HepG2 (cell line): Measurements from ENCODE around the gene TLK1. TPM values are rescaled to one million over a fixed set of nuclear protein-coding genes. Genes with fewer than 3 reads are reported as not detected.

Source experiments
- AGO1 ChIP-seq: fragments of 200-400 bp; formaldehyde crosslinking; IDR thresholded peaks from 2 replicates; pipeline ENCODE4 v1.6.1; 2017; ENCODE audit warnings: mild to moderate bottlenecking, low read depth, low read length, moderate library complexity; ENCODE audit not compliant: poor library complexity, severe bottlenecking
- ATF2 ChIP-seq: sonication (generic); formaldehyde crosslinking; IDR thresholded peaks from 2 replicates; pipeline ENCODE4 v1.4.0; 2020; ENCODE audit warnings: missing genetic modification reagents
- CERS6 ChIP-seq: sonication (generic); formaldehyde crosslinking; IDR thresholded peaks from 2 replicates; pipeline ENCODE4 v1.5.0; 2020; ENCODE audit warnings: missing genetic modification reagents
- DR1 ChIP-seq: sonication (generic); formaldehyde crosslinking; IDR thresholded peaks from 2 replicates; pipeline ENCODE4 v1.8.0; 2021; ENCODE audit warnings: mild to moderate bottlenecking, missing genetic modification reagents, inconsistent platforms
- EED ChIP-seq: sonication (generic); formaldehyde crosslinking; IDR thresholded peaks from 2 replicates; pipeline ENCODE4 v1.5.0; 2020; ENCODE audit warnings: mild to moderate bottlenecking, missing genetic modification reagents
- FOXP1 ChIP-seq, 2 experiments: fragments of 450-650 bp in 1 of 2; IDR thresholded peaks; 2 replicates each; pipeline ENCODE4 v1.6.1; 2017 to 2018; ENCODE audit warnings: antibody characterized with exemption in 1 of 2
- GTF2F1 ChIP-seq: fragments of 150-350 bp; IDR thresholded peaks from 2 replicates; pipeline ENCODE4 v1.6.1; 2014; ENCODE audit warnings: low read length
- HBP1 ChIP-seq: IDR thresholded peaks from 2 replicates; pipeline ENCODE4 v1.6.1; 2016; ENCODE audit warnings: low read depth, control low read depth
- HES4 ChIP-seq: sonication (generic); formaldehyde crosslinking; IDR thresholded peaks from 2 replicates; pipeline ENCODE4 v1.9.0; 2021; ENCODE audit warnings: mild to moderate bottlenecking, missing genetic modification reagents, borderline replicate concordance
- IRF2 ChIP-seq: IDR thresholded peaks from 2 replicates; pipeline ENCODE4 v1.6.1; 2018; ENCODE audit warnings: missing genetic modification reagents, missing compliant biosample characterization
- IRF9 ChIP-seq: sonication (generic); formaldehyde crosslinking; IDR thresholded peaks from 2 replicates; pipeline ENCODE4 v1.8.0; 2022; ENCODE audit warnings: missing genetic modification reagents, mild to moderate bottlenecking, borderline replicate concordance
- KAT8 ChIP-seq: IDR thresholded peaks from 2 replicates; pipeline ENCODE4 v1.6.1; 2016; ENCODE audit warnings: missing genetic modification reagents, missing compliant biosample characterization
- MTA3 ChIP-seq: sonication (generic); formaldehyde crosslinking; IDR thresholded peaks from 2 replicates; pipeline ENCODE4 v1.4.0; 2020; ENCODE audit warnings: missing genetic modification reagents
- STAT5B ChIP-seq: sonication (generic); formaldehyde crosslinking; IDR thresholded peaks from 2 replicates; pipeline ENCODE4 v1.4.0; 2020; ENCODE audit warnings: missing genetic modification reagents
- TFAP4 ChIP-seq: sonication (generic); IDR thresholded peaks from 2 replicates; pipeline ENCODE4 v1.6.1; 2016; ENCODE audit warnings: low read depth, borderline replicate concordance
- ZBTB26 ChIP-seq: IDR thresholded peaks from 2 replicates; pipeline ENCODE4 v1.6.1; 2016; ENCODE audit warnings: missing compliant biosample characterization, missing genetic modification reagents, borderline replicate concordance
- ZBTB42 ChIP-seq: sonication (generic); formaldehyde crosslinking; IDR thresholded peaks from 2 replicates; pipeline ENCODE4 v1.5.0; 2020; ENCODE audit warnings: mild to moderate bottlenecking, missing genetic modification reagents
- ZNF382 ChIP-seq: sonication (generic); formaldehyde crosslinking; IDR thresholded peaks from 2 replicates; pipeline ENCODE4 v1.5.0; 2020; ENCODE audit warnings: missing genetic modification reagents, mild to moderate bottlenecking, borderline replicate concordance
- ZNF580 ChIP-seq: IDR thresholded peaks from 2 replicates; pipeline ENCODE4 v1.6.1; 2016; ENCODE audit warnings: low read depth, borderline replicate concordance
- ZNF746 ChIP-seq: sonication (generic); formaldehyde crosslinking; IDR thresholded peaks from 2 replicates; pipeline ENCODE4 v1.8.0; 2022; ENCODE audit warnings: mild to moderate bottlenecking, missing genetic modification reagents
- ZNF841 ChIP-seq: sonication (generic); formaldehyde crosslinking; IDR thresholded peaks from 2 replicates; pipeline ENCODE4 v1.8.1; 2023; ENCODE audit warnings: missing genetic modification reagents, borderline replicate concordance
- polyA plus RNA-seq, 8 experiments: library from polyadenylated mRNA; depleted of rRNA in 3 of 8; stranded (reverse) in 7 of 8; unstranded in 1 of 8; fragments of >200 nt; fragmentation: Illumina TruSeq in 4 of 8; extraction: Trizol in 4 of 8; gene quantifications; 2 replicates each; pipeline versions ENCODE4 v1.2.1 to v1.2.3, GENCODE V29; 2011 to 2016; ENCODE audit warnings: low read depth in 4 of 8, missing spikeins in 1 of 8, mixed read lengths in 1 of 8; ENCODE audit not compliant: insufficient read depth in 1 of 8
- total RNA-seq, 5 experiments: library from RNA; depleted of rRNA; stranded (reverse); fragments of >200 nt; fragmentation: Illumina TruSeq; extraction: Trizol; gene quantifications; 2 replicates each; pipeline ENCODE4 v1.2.3, GENCODE V29; 2016; ENCODE audit warnings: low read depth in 1 of 5

The TLK1 gene
- total and polyA plus RNA-seq, 2 of the 13 experiments (the other 11 are each of a cell fraction or from before 2014, with no cell fraction given) = 16.8 to 28.7 TPM

GRCh38 chr2:171158790-171159371, 1.8 kb downstream of the TLK1 start (continued):
- TF ChIP-seq IRF9 (CRISPR knock-in tag) = no peak
- no peak for TF ChIP-seq ZNF382 (CRISPR knock-in tag)
- no peak for TF ChIP-seq IRF2 (CRISPR knock-in tag)
- no peak for TF ChIP-seq ZBTB42 (CRISPR knock-in tag)
- TF ChIP-seq AGO1 = no peak
- TF ChIP-seq ZNF580 = no peak
- no peak for TF ChIP-seq ZBTB26 (CRISPR knock-in tag)
- no peak for TF ChIP-seq FOXP1 (IDR thresholded peaks at IDR 0.05)
- no peak for TF ChIP-seq FOXP1 (CRISPR knock-in tag; IDR thresholded peaks at IDR 0.05)
- no peak for TF ChIP-seq HBP1 (CRISPR knock-in tag)
- TF ChIP-seq CERS6 (CRISPR knock-in tag) = no peak
- no peak for TF ChIP-seq STAT5B (CRISPR knock-in tag)
- no peak for TF ChIP-seq KAT8 (CRISPR knock-in tag)
- no peak for TF ChIP-seq EED (CRISPR knock-in tag)
- no peak for TF ChIP-seq GTF2F1
- TF ChIP-seq MTA3 (CRISPR knock-in tag) = no peak
- no peak for TF ChIP-seq DR1 (CRISPR knock-in tag)
- no peak for TF ChIP-seq TFAP4
- TF ChIP-seq ZNF746 (CRISPR knock-in tag) = no peak
- TF ChIP-seq HES4 (CRISPR knock-in tag) = no peak
- no peak for TF ChIP-seq ATF2 (CRISPR knock-in tag)
- no peak for TF ChIP-seq ZNF841 (CRISPR knock-in tag)
